CD4-positive, alpha-beta T cell (primary cell): Measurements from ENCODE around the gene HS3ST5. TPM values are rescaled to one million over a fixed set of nuclear protein-coding genes. Genes with fewer than 3 reads are reported as not detected.

Source experiments
- ATAC-seq: fragments of 200-7000 bp; cut with Tn5 transposase; one replicate; pipeline ENCODE4 v1.10.0; 2022; ENCODE audit warnings: mild to moderate bottlenecking; ENCODE audit not compliant: poor library complexity
- CTCF ChIA-PET: fragments of 350-600 bp; sonication (Branson Sonifier 250); formaldehyde crosslinking; loops from one replicate; lab custom pipeline; 2021; ENCODE audit warnings: antibody characterized with exemption, inconsistent platforms; lab: Charles Lee
- POLR2A ChIA-PET: fragments of 350-600 bp; sonication (Branson Sonifier 250); formaldehyde crosslinking; loops from one replicate; lab custom pipeline; 2021; ENCODE audit warnings: antibody characterized with exemption, inconsistent platforms; lab: Charles Lee
- DNase-seq, 14 experiments: peaks; one replicate each; pipeline ENCODE4 v3.0.0-alpha.2; 2013 to 2020; ENCODE audit warnings: mixed read lengths in 2 of 14
- H3K27ac ChIP-seq, 2 donors: one replicate each; pipeline versions ENCODE4 v1.5.1 to v1.7.0; 2013; ENCODE audit warnings: low read length in 2 of 2, low read depth in 1 of 2, mild to moderate bottlenecking in 1 of 2
- H3K27me3 ChIP-seq, 2 experiments: 1 replicate in 1 of 2; 2 replicates in 1 of 2; pipeline versions ENCODE4 v1.6.1 to v1.7.0; 2013; ENCODE audit warnings: low read length in 2 of 2, control low read depth in 1 of 2, mild to moderate bottlenecking in 1 of 2, moderate library complexity in 1 of 2; ENCODE audit not compliant: insufficient read depth in 2 of 2, control insufficient read depth in 1 of 2
- H3K36me3 ChIP-seq: one replicate; pipeline ENCODE4 v1.6.1; 2013; ENCODE audit warnings: low read length, control low read depth; ENCODE audit not compliant: insufficient read depth
- H3K4me1 ChIP-seq: one replicate; pipeline ENCODE4 v1.6.1; 2013; ENCODE audit warnings: low read length, control low read depth; ENCODE audit not compliant: insufficient read depth
- H3K4me3 ChIP-seq: one replicate; pipeline ENCODE4 v1.5.1; 2013; ENCODE audit warnings: mild to moderate bottlenecking, low read length, moderate library complexity
- H3K9me3 ChIP-seq, 2 experiments: 1 replicate in 1 of 2; 2 replicates in 1 of 2; pipeline versions ENCODE4 v1.6.1 to v1.7.0; 2013; ENCODE audit warnings: low read length in 2 of 2, mild to moderate bottlenecking in 2 of 2, control low read depth in 1 of 2, moderate library complexity in 1 of 2; ENCODE audit not compliant: control insufficient read depth in 1 of 2, insufficient read depth in 1 of 2
- H3K27ac Mint-ChIP-seq: one replicate; pipeline ENCODE4 v1.8.0; 2020; ENCODE audit warnings: mixed read lengths
- H3K27me3 Mint-ChIP-seq: one replicate; pipeline ENCODE4 v1.8.0; 2021; ENCODE audit warnings: mixed read lengths
- H3K36me3 Mint-ChIP-seq: one replicate; pipeline ENCODE4 v1.8.0; 2021; ENCODE audit warnings: low read depth, mixed read lengths
- H3K4me1 Mint-ChIP-seq: one replicate; pipeline ENCODE4 v1.8.0; 2021; ENCODE audit warnings: low read depth, mixed read lengths
- H3K4me3 Mint-ChIP-seq: one replicate; pipeline ENCODE4 v1.8.0; 2020; ENCODE audit warnings: mild to moderate bottlenecking, mixed read lengths
- H3K9me3 Mint-ChIP-seq: one replicate; pipeline ENCODE4 v1.8.0; 2020; ENCODE audit warnings: mixed read lengths
- CTCF ChIP-seq: fragments of 200-600 bp; IDR thresholded peaks from one replicate; pipeline ENCODE4 v1.8.0; 2022; ENCODE audit warnings: antibody characterized with exemption, mild to moderate bottlenecking
- intact Hi-C, 2 experiments: fragments of 100-400 bp; cut with DNase I in 1 of 2; cut with micrococcal nuclease in 1 of 2; formaldehyde crosslinking; loops; one replicate each; pipeline versions ENCODE4 v1.15.1 to v1.9.0; 2023 to 2025; cut with DNase I, micrococcal nuclease
- total RNA-seq, 174 experiments: library from RNA in 2 of 174; stranded (reverse) in 2 of 174; gene quantifications; one replicate each; pipeline ENCODE4 v1.2.3 and lab custom pipeline; 2021 to 2026

The HS3ST5 gene
- total RNA-seq, 2 experiments from 2014 or later = not detected

- H3K27me3 Mint-ChIP-seq = no peaks in the 10 kb centered on the region
- no peak overlapping the region for H3K4me3 Mint-ChIP-seq
- DNase-seq = no peak
- no peaks in the 10 kb centered on the region for H3K4me1 ChIP-seq
- H3K9me3 Mint-ChIP-seq = no peaks in the 10 kb centered on the region
- peaks cover 0 to 4% of the 10 kb centered on the region in 2 experiments for H3K27me3 ChIP-seq
- no peak for ATAC-seq
- ChIA-PET CTCF (no interaction called here), POLR2A (no interaction called here)
- H3K4me3 ChIP-seq = no peak overlapping the region
- TF ChIP-seq CTCF = no peak
- H3K36me3 Mint-ChIP-seq = no peaks in the 10 kb centered on the region
- H3K27ac Mint-ChIP-seq = no peak overlapping the region
- intact Hi-C loops = no loop called here
- H3K27ac ChIP-seq = no peak overlapping the region
- no peaks in the 10 kb centered on the region for H3K4me1 Mint-ChIP-seq
- no peaks in the 10 kb centered on the region for H3K9me3 ChIP-seq
- H3K36me3 ChIP-seq = no peaks in the 10 kb centered on the region
Observed at GRCh38 chr6:114157848-114158247, 185.0 kb downstream of the HS3ST5 start.

- ChIA-PET CTCF (no interaction called here), POLR2A (no interaction called here)
- no peaks in the 10 kb centered on the region for H3K9me3 ChIP-seq
- no peak overlapping the region for H3K4me3 ChIP-seq
- Mint-ChIP-seq H3K4me3 (no peak overlapping the region), H3K27ac (no peak overlapping the region), H3K36me3 (no peaks in the 10 kb centered on the region), H3K9me3 (no peaks in the 10 kb centered on the region), H3K27me3 (no peaks in the 10 kb centered on the region), H3K4me1 (no peaks in the 10 kb centered on the region)
- no peaks in the 10 kb centered on the region for H3K27me3 ChIP-seq
- ATAC-seq = no peak
- H3K36me3 ChIP-seq = no peaks in the 10 kb centered on the region
- intact Hi-C loops = no loop called here
- no peak for DNase-seq
- no peak overlapping the region for H3K27ac ChIP-seq
- no peak for TF ChIP-seq CTCF
- H3K4me1 ChIP-seq = no peaks in the 10 kb centered on the region
Observed at GRCh38 chr6:114155763-114156162, 187.1 kb downstream of the HS3ST5 start.

GRCh38 chr6:114154812-114155211 is 188.0 kb downstream of the HS3ST5 start:
- Mint-ChIP-seq H3K36me3 (no peaks in the 10 kb centered on the region), H3K9me3 (no peaks in the 10 kb centered on the region), H3K4me3 (no peak overlapping the region), H3K27me3 (no peaks in the 10 kb centered on the region), H3K4me1 (no peaks in the 10 kb centered on the region), H3K27ac (no peak overlapping the region)
- DNase-seq (no peak), ATAC-seq (no peak)
- no peak overlapping the region for H3K27ac ChIP-seq
- intact Hi-C loops = no loop called here
- H3K4me3 ChIP-seq = no peak overlapping the region
- no peaks in the 10 kb centered on the region for H3K36me3 ChIP-seq
- ChIA-PET POLR2A (no interaction called here), CTCF (no interaction called here)
- no peaks in the 10 kb centered on the region for H3K4me1 ChIP-seq
- TF ChIP-seq CTCF = no peak
- no peaks in the 10 kb centered on the region for H3K27me3 ChIP-seq
- no peaks in the 10 kb centered on the region for H3K9me3 ChIP-seq
